IgD-negative memory B cell (primary cell): ENCODE data around the gene PM20D1. TPM values are rescaled to one million over a fixed set of nuclear protein-coding genes. Genes with fewer than 3 reads are reported as not detected.
"Not testable (repeated sequence)": the region's sequence is repeated elsewhere in the genome, so short reads cannot be mapped to it uniquely, and the experiment has no call there.

Experiments used
- H3K27ac Mint-ChIP-seq, 3 donors: one replicate each; pipeline ENCODE4 v1.8.0; 2020 to 2022; ENCODE audit warnings: mild to moderate bottlenecking in 3 of 3, mixed read lengths in 3 of 3, moderate library complexity in 1 of 3
- H3K27me3 Mint-ChIP-seq: one replicate; pipeline ENCODE4 v1.8.0; 2021; ENCODE audit warnings: mixed read lengths
- H3K36me3 Mint-ChIP-seq: one replicate; pipeline ENCODE4 v1.8.0; 2020; ENCODE audit warnings: mild to moderate bottlenecking, mixed read lengths
- H3K4me1 Mint-ChIP-seq, 3 donors: one replicate each; pipeline ENCODE4 v1.8.0; 2020 to 2022; ENCODE audit warnings: mixed read lengths in 3 of 3, mild to moderate bottlenecking in 1 of 3
- H3K4me3 Mint-ChIP-seq, 4 donors: one replicate each; pipeline ENCODE4 v1.8.0; 2020 to 2022; ENCODE audit warnings: mild to moderate bottlenecking in 4 of 4, mixed read lengths in 4 of 4, moderate library complexity in 3 of 4
- H3K9me3 Mint-ChIP-seq, 3 donors: one replicate each; pipeline ENCODE4 v1.8.0; 2020 to 2021; ENCODE audit warnings: mixed read lengths in 3 of 3, mild to moderate bottlenecking in 1 of 3
- polyA plus RNA-seq: library from polyadenylated mRNA; unstranded; fragments of 300-500 nt; fragmentation: Illumina TruSeq; gene quantifications from one replicate; pipeline ENCODE4 v1.2.3, GENCODE V29; 2021

The PM20D1 gene
- polyA plus RNA-seq, 1 donor from 2014 or later = 2.0 TPM

DNA sequence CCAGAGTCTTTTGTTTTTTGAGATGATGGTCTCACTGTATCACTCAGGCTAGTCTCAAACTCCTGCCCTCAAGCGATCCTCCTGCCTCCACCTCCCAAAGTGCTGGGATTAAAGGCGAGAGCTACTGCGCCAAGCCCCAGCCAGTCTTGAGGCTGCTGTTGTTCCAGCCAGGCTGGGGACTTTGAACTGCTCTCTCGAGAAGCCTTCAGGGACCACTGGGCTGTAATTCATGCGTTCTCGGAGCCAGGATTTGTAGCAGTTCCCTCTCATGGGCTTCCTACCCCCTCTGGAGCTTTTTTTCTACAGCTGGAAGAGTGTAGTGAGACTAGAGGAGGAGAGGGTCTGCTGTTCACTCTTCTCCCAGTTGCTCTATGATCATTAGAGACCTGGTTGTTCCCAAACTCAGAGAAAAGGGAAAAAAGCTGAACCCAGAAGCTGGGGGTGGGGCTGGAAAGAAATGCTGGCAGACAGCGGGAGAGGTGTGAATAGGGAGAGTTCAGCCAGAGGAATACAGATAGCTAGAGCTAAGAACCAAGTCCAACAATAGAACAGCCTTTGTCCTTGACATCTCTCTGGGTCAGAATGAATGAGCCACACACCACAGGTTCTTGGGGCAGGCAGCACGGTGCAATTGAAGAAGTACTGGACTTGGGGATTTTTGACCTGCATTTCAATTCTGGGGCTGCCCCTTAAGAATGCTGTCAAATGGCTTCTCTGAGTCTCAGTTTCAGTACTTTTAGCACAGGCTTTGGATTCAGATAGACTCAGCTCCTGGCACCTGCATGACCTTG lies 23.7 kb downstream of the PM20D1 start:
- peaks cover 7% of the 10 kb centered on the region for H3K36me3 Mint-ChIP-seq
- no peak overlapping the region for H3K4me3 Mint-ChIP-seq
- peaks cover 4 to 8% (median 4%) of the 10 kb centered on the region in 3 donors for H3K9me3 Mint-ChIP-seq
- no peaks in the 10 kb centered on the region for H3K27me3 Mint-ChIP-seq
- H3K4me1 Mint-ChIP-seq = peaks cover 7 to 25% (median 12%) of the 10 kb centered on the region in 3 donors
- no peak overlapping the region for H3K27ac Mint-ChIP-seq

DNA sequence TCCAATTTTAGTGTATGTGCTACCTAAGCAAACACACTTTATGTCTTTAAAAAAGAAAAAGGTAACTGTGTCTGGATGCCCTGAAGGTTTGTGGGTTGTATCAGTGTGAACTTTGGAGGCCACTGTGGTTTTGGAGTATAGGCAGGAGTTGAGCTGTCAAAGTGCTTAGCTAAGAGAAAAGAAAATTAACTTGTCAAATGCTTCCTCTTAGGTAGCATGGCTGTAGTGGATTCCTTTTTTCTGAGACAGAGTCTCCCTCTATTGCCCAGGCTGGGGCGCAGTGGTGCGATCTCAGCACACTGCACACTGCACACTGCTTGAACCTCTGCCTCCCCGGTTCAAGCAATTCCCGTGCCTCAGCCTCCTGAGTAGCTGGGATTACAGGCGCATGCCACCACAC lies 25.8 kb downstream of the PM20D1 start:
- H3K4me1 Mint-ChIP-seq = peaks cover 7 to 25% (median 12%) of the 10 kb centered on the region in 3 donors
- no peak overlapping the region for H3K4me3 Mint-ChIP-seq
- peak overlapping the region in 1 of 3 donors; percentile 11 for H3K27ac Mint-ChIP-seq
- peaks cover 4 to 8% (median 4%) of the 10 kb centered on the region in 3 donors for H3K9me3 Mint-ChIP-seq
- H3K36me3 Mint-ChIP-seq = peaks cover 4% of the 10 kb centered on the region
- H3K27me3 Mint-ChIP-seq = no peaks in the 10 kb centered on the region

DNA sequence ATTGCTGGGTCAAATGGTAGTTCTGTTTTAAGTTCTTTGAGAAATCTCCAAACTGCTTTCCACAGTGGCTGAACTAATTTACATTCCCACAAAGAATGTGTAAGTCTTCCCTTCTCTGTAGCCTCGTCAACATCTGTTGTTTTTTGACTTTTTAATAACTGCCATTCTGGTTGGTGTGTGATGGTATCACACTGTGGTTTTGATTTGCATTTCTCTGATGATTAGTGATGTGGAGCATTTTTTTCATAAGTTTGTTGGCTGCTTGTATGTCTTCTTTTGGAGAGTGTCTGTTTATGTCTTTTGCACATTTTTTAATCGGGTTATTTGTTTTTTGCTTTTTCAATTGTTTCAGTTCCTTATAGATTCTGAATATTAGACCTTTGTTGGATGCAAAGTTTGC lies 26.7 kb downstream of the PM20D1 start:
- H3K27me3 Mint-ChIP-seq, H3K36me3 Mint-ChIP-seq, H3K9me3 Mint-ChIP-seq: not testable (repeated sequence)
- Mint-ChIP-seq H3K4me1 (peaks cover 7 to 25% (median 12%) of the 10 kb centered on the region in 3 donors), H3K27ac (peak overlapping the region in 2 of 3 donors; percentile 11 to 63), H3K4me3 (peak overlapping the region in 3 of 4 donors; percentile 7 to 54 (median 53))

DNA sequence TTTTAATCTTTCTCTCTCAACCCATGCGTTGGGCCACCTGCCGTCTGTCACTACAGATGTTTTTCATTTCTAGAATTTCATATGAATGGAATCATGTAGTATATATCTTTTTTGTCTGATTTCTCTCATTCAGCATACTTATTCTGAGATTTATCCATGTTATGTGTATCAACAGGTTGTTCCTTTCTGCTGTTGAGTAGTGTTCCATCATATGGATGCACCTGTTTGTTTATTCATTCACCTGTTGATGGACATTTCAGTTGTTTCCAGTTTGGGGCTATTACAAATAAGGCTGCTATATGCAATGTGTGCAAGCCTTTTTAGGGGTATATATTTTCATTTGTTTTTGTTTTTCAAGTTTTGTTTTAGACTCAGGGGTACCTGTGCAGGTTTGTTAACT lies 27.5 kb downstream of the PM20D1 start:
- H3K4me3 Mint-ChIP-seq = no peak overlapping the region
- H3K27ac Mint-ChIP-seq = no peak overlapping the region
- H3K9me3 Mint-ChIP-seq = peaks cover 4 to 8% (median 4%) of the 10 kb centered on the region in 3 donors
- peaks cover 7 to 25% (median 12%) of the 10 kb centered on the region in 3 donors for H3K4me1 Mint-ChIP-seq
- H3K36me3 Mint-ChIP-seq = peaks cover 4% of the 10 kb centered on the region
- H3K27me3 Mint-ChIP-seq = no peaks in the 10 kb centered on the region

DNA sequence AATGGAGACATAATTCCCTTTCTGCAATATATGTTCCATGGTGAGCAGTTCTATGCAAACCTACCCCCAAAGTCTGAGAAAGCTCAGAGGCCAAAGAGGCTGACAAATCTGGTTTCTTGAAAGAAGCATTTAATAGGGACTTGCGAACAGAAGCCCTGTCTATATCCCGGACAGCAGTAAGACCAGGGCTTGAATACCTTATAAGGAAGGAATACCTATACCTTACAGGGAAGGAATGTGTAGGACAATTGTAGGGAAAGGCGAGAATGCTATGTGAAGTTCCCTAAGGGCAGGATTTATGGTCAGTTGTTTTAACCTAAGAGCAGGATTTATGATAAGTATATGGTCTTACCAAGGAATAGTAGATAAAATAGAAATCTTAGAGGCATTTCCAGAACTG lies 31.9 kb downstream of the PM20D1 start:
- Mint-ChIP-seq H3K27ac (no peak overlapping the region), H3K4me3 (peak overlapping the region in 1 of 4 donors; percentile 5), H3K4me1 (peaks cover 5 to 15% (median 10%) of the 10 kb centered on the region in 3 donors), H3K27me3 (no peaks in the 10 kb centered on the region), H3K36me3 (no peaks in the 10 kb centered on the region), H3K9me3 (peaks cover 1 to 6% (median 4%) of the 10 kb centered on the region in 3 donors)

DNA sequence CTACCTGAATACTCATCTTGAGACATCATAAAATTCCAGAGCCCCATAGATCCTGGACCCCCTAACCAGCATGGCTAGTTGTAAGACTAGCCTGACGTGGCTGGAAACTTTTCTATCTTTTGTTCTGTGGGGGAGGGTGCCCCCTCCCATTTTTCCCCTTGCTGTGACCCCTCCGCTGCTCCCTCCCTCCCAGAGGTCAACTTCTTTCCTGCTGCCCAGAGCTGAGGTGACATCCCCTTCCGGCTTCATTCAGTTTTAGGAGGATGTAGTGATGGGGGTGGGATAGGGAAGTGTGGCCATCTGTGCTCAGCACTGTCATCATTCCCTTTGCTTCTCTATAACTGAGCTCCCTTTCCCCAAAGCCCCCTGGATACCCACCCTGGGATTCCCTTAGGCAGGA lies 32.6 kb downstream of the PM20D1 start:
- H3K9me3 Mint-ChIP-seq = peaks cover 1 to 4% (median 2%) of the 10 kb centered on the region in 3 donors
- H3K4me1 Mint-ChIP-seq = peaks cover 5 to 10% (median 10%) of the 10 kb centered on the region in 3 donors
- peak overlapping the region in 1 of 4 donors; percentile 96 for H3K4me3 Mint-ChIP-seq
- H3K27me3 Mint-ChIP-seq = no peaks in the 10 kb centered on the region
- H3K36me3 Mint-ChIP-seq = no peaks in the 10 kb centered on the region
- H3K27ac Mint-ChIP-seq = no peak overlapping the region

DNA sequence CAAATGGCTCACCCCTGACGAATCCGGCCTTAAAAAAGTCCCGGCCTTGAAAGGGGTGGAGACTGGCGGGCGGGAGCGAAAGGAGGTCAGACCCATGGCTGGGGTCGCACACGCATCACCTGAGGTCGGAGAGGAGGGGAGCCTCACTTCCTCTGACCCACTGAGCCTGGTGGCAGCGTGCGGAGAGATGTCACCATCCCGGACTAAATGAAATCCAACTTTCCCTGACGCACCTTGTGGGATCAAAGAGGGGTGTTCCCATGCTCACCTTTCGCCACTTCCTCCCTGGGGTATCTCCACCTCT lies 36.2 kb downstream of the PM20D1 start:
- H3K4me1 Mint-ChIP-seq = peaks cover 25 to 32% (median 32%) of the 10 kb centered on the region in 3 donors
- H3K27ac Mint-ChIP-seq = peak overlapping the region; percentile 85 to 98 (median 88)
- no peaks in the 10 kb centered on the region for H3K27me3 Mint-ChIP-seq
- peaks cover 3% of the 10 kb centered on the region for H3K36me3 Mint-ChIP-seq
- H3K4me3 Mint-ChIP-seq = peak overlapping the region; percentile 93 to 98 (median 96)
- no peaks in the 10 kb centered on the region for H3K9me3 Mint-ChIP-seq

DNA sequence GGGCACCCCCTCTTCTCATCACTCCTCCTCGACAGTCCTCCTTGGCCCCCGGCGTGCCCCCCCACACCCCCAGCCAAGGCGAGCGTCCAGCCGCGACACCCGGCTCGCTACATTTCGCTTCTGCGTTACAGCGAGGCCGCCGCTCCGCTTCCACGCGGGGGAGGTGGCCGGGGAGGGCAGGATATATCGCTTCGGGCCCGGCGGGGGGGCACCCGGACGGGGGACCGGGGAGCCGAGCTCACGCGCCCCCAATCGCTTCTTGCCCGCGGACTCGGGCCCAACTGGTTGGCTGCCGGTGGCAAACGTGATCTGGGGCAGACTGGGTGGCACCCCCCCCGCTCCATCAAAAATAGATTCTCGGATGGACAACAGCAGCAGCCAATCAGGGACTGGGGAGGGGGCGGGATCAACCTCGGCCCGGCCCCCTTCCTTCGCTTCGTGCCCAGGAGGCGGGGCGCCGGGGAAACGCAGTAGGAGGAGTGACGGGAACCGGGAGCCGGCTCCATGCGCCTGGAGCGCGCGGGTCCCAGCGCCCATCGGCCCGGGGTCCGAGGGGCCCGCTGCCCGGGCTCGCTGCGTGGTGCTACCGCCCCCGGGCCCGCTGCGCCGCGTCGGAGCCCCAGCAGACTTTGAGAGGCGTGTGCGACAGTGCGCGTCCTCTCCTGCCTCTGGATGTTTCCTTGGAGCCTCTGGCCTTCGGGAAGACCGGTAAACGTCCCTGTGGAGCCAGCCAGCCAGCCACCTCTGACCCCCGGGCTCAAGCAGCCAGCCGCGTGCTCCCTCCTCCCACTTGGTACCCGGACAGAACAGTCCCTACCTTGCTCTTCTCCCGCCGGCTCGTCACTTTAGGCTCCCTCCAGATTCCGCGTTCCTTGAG lies 36.8 kb downstream of the PM20D1 start, which contains the start of gene SLC41A1:
SLC41A1 (minus strand) TSS at position 321 of the 877 bp plus-strand sequence. CDS start 2,757 bp downstream, outside the sequence.
- no peaks in the 10 kb centered on the region for H3K9me3 Mint-ChIP-seq

DNA sequence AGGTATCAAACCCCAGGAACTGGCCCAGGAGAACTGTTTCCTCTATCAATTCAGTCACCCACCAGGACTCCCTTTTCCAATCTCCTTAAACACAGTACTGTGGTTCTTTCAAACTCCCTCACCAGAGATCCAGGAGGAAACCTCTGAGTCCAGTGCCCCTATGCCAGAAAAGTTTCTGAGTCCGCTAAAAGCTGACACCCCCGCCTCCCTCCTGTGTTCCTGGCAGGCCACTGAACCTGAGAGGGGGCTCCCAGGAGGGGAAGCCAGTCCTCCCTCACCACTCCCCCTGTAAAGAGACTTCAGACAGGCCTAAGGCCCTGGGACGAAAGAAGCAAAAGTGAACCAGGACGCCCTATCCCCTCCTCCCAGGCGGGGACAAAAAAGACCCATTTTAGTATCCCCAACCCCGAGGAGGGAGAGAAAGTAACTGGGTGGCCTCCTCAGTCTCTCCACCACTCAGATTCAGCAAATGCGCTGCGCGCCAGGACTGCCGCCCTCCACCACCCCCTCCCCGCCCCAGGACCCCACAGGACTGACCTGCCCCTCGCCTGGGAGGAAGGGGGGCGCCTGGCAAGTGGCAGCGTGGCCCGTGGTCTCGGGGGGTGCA lies 37.6 kb downstream of the PM20D1 start:
- Mint-ChIP-seq H3K4me1 (peaks cover 30 to 40% (median 39%) of the 10 kb centered on the region in 3 donors), H3K9me3 (no peaks in the 10 kb centered on the region), H3K4me3 (peak overlapping the region; percentile 93 to 98 (median 96)), H3K27ac (peak overlapping the region; percentile 86 to 98 (median 88)), H3K36me3 (peaks cover 3% of the 10 kb centered on the region), H3K27me3 (no peaks in the 10 kb centered on the region)

More for the DNA sequence above, 36.8 kb downstream of the PM20D1 start, which contains the start of gene SLC41A1:
- peaks cover 29 to 38% (median 37%) of the 10 kb centered on the region in 3 donors for H3K4me1 Mint-ChIP-seq
- peaks cover 3% of the 10 kb centered on the region for H3K36me3 Mint-ChIP-seq
- H3K4me3 Mint-ChIP-seq = peak within 1 kb of the TSS; percentile 93 to 98 (median 96)
- H3K27me3 Mint-ChIP-seq = no peaks in the 10 kb centered on the region
- H3K27ac Mint-ChIP-seq = peak within 1 kb of the TSS; percentile 86 to 98 (median 88)

DNA sequence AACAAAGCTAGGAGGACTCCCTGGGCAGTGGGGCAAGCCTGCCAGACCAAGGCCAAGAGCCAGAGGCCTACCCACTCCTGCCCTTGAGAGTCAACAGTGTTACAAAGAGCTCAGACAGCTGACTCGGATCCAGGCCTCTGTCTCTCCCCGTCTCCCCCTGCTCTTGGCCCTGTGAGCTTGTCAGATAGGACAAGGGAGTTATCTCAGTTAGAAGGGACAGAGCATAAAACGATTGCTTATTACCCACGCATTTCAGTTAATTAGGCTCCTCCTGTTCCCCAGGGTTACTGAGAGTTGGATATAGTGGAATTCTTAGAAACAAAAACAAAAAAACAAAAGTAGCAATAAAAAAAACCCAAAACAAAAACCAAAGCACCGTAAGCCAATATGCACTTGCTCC lies 38.3 kb downstream of the PM20D1 start:
- H3K4me1 Mint-ChIP-seq = peaks cover 35 to 46% (median 45%) of the 10 kb centered on the region in 3 donors
- peaks cover 6% of the 10 kb centered on the region for H3K36me3 Mint-ChIP-seq
- H3K9me3 Mint-ChIP-seq = no peaks in the 10 kb centered on the region

DNA sequence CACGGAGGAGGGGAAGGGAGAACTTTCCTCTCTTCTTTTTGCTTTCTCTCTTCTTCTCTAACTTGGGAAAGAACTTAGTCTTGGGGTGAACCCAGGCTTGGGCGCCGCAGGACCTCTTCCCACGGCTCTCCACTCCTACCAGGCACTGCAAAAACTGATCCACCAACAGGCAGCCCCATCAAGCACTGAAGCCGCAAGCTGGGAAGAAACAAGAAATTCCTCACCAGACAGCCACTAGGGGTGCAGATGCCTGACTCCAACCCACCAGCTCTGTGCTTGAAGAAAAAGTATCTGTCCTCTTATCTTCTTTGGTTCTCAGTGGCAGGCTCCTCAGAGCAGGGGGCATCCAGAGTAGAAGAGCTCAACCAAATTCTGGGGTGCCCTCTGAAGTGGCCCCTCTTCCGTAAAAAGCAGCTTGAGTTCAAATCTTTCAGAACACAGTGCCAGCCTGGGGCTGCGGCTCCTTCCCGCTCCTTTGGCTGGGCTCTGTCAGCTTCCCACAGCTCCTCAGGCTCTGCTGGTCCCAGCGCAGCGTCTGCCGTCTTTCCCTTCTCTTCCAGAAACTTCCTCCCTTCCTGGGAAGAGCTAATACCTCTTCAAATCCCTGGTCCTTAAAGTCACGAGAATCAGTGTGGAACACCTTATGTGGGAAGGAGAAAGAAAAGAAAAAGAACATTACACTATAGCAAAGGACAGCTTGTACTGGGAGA lies 39.3 kb downstream of the PM20D1 start:
- peak overlapping the region in 3 of 4 donors; percentile 32 to 96 (median 51) for H3K4me3 Mint-ChIP-seq

More for the DNA sequence above, 38.3 kb downstream of the PM20D1 start:
- Mint-ChIP-seq H3K27ac (peak overlapping the region; percentile 28 to 98 (median 88)), H3K27me3 (no peaks in the 10 kb centered on the region), H3K4me3 (peak overlapping the region; percentile 93 to 98 (median 96))

DNA sequence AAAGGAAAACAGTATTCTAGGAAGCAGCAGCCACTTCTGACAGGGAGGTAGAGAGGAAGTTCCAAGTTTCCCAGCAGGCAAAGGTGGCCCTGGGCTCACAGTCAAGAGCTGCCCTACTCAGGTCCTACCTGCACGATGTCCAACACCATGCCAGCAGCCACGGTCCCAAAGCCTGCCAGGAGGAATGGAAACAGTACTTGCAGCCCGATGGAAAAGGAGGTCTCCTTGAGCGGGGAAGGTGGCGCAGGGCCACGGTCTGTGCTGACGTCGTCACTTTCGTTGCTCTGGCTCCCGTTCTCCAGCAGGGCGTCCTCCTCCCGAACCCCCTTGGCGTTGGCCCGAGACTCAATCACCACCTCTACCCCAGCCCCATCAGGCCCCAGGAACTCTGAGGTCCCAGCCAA lies 40.0 kb downstream of the PM20D1 start:
- H3K9me3 Mint-ChIP-seq = no peaks in the 10 kb centered on the region
- peak overlapping the region in 1 of 4 donors; percentile 28 for H3K4me3 Mint-ChIP-seq
- H3K4me1 Mint-ChIP-seq = peaks cover 45 to 61% (median 51%) of the 10 kb centered on the region in 3 donors
- H3K27ac Mint-ChIP-seq = no peak overlapping the region
- peaks cover 6% of the 10 kb centered on the region for H3K36me3 Mint-ChIP-seq
- H3K27me3 Mint-ChIP-seq = no peaks in the 10 kb centered on the region

More for the DNA sequence above, 39.3 kb downstream of the PM20D1 start:
- H3K9me3 Mint-ChIP-seq = no peaks in the 10 kb centered on the region
- peaks cover 6% of the 10 kb centered on the region for H3K36me3 Mint-ChIP-seq
- H3K27ac Mint-ChIP-seq = no peak overlapping the region
- H3K27me3 Mint-ChIP-seq = no peaks in the 10 kb centered on the region
- H3K4me1 Mint-ChIP-seq = peaks cover 41 to 56% (median 47%) of the 10 kb centered on the region in 3 donors

DNA sequence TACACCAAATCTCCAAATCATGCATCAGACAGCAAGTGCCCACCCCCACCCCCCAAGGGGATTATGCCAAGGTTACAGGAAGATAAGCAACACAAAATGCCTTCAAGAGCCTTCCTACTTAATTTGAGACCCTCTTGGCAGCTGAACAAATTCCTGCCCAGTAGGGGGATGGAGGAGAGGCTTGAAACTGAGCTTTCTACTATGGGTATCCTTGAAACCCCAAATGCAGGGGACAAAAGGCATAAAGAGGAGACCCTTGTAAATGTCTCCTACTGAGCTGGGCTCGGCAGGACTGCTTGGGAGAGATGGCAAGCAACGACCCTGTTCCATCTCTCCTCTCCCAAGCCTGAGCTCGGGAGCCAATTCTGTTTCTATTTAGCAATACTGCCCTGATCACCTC lies 40.5 kb downstream of the PM20D1 start:
- Mint-ChIP-seq H3K4me1 (peaks cover 49 to 63% (median 51%) of the 10 kb centered on the region in 3 donors), H3K27me3 (no peaks in the 10 kb centered on the region), H3K4me3 (peak overlapping the region in 2 of 4 donors; percentile 28 to 76), H3K27ac (no peak overlapping the region), H3K9me3 (no peaks in the 10 kb centered on the region), H3K36me3 (peaks cover 7% of the 10 kb centered on the region)
